Ovary (tissue), 9 donors: ENCODE measurements around the gene GRID1. TPM values are rescaled to one million over a fixed set of nuclear protein-coding genes. Genes with fewer than 3 reads are reported as not detected.

Source experiments
- DNase-seq, 5 donors: peaks; one replicate each; pipeline ENCODE4 v3.0.0-alpha.2; 2019 to 2020
- H3K27ac ChIP-seq, 2 donors: fragments of 200-600 bp; one replicate each; pipeline versions ENCODE4 v1.5.1 to v1.8.0; 2019 to 2022
- H3K27me3 ChIP-seq: fragments of 200-600 bp; one replicate; pipeline ENCODE4 v1.8.0; 2022
- H3K36me3 ChIP-seq: fragments of 200-600 bp; sonication (generic); one replicate; pipeline ENCODE4 v1.5.1; 2019
- H3K4me1 ChIP-seq: one replicate; pipeline ENCODE4 v1.8.1; 2013; ENCODE audit warnings: mild to moderate bottlenecking, moderate library complexity; ENCODE audit not compliant: insufficient read depth
- H3K4me3 ChIP-seq: fragments of 200-600 bp; sonication (generic); one replicate; pipeline ENCODE4 v1.5.1; 2017
- H3K9me3 ChIP-seq, 2 donors: fragments of 200-600 bp in 1 of 2; sonication (generic) in 1 of 2; one replicate each; pipeline versions ENCODE4 v1.5.1 to v1.8.1; 2013 to 2019; ENCODE audit warnings: mild to moderate bottlenecking in 1 of 2, moderate library complexity in 1 of 2
- EP300 ChIP-seq: sonication (generic); formaldehyde crosslinking; IDR thresholded peaks from one replicate; pipeline ENCODE4 v1.6.1; 2017; ENCODE audit warnings: antibody characterized with exemption
- POLR2A ChIP-seq: fragments of 450-650 bp; IDR thresholded peaks from one replicate; pipeline ENCODE4 v1.6.1; 2017; ENCODE audit warnings: antibody characterized with exemption, mild to moderate bottlenecking, moderate library complexity
- WGBS, 3 donors: extraction: QIAGEN DNeasy Blood & Tissue Kit in 1 of 3; methylation state at CpG; one replicate each; pipeline versions ENCODE4 v1.1.5 to v1.1.7; 2013 to 2017; 5-methylcytosine and 5-hydroxymethylcytosine counted together
- intact Hi-C, 4 donors: fragments of 100-400 bp; cut with DNase I; formaldehyde crosslinking; loops; one replicate each; pipeline versions ENCODE4 v1.11.0 to v1.15.1; 2022 to 2023
- polyA plus RNA-seq, 2 donors: library from polyadenylated mRNA; stranded (reverse); fragments of 200-250 nt in 1 of 2; fragments of 350-450 nt in 1 of 2; fragmentation: Illumina TruSeq in 1 of 2; extraction: RNeasy Lipid Tissue Mini Kit (QIAGEN cat#74804) in 1 of 2; gene quantifications; one replicate each; pipeline ENCODE4 v1.2.3, GENCODE V29; 2013 to 2014
- total RNA-seq, 7 donors: library from RNA; depleted of rRNA in 2 of 7; stranded (reverse); fragments of >200 nt in 2 of 7; fragmentation: NEBNext Ultra II Directional in 3 of 7; extraction: Animal tissue kit (Norgen Biotek cat#: 25700) in 3 of 7; gene quantifications; one replicate each; pipeline versions ENCODE4 v1.1.0 to v1.2.4, GENCODE V29; 2016 to 2023
- TF ChIP-seq, protein P1 (sequence below), 3 donors: fragments of 450-650 bp in 2 of 3; fragments of 200-600 bp in 1 of 3; IDR thresholded peaks; one replicate each; pipeline versions ENCODE4 v1.5.1 to v1.8.0; 2016 to 2022; ENCODE audit warnings: antibody characterized with exemption in 3 of 3, mild to moderate bottlenecking in 1 of 3
- donor health status: DM: no; HTN: no; CAD: no; lungs with moderate emphysema.
- donor health status: DM: no; HTN: no; CAD: no.
- donor health status: Bipolar disorder and iron deficiency.
- donor health status: DM: yes; HTN: yes; CAD: no.
- donor health status: DM: no; HTN: no; CAD: no.
- donor health status: DM: yes; HTN: yes; CAD: no.

Gene GRID1
- total and polyA plus RNA-seq, 9 donors, result 0.57 to 6.2 (median 1.8) TPM

DNA sequence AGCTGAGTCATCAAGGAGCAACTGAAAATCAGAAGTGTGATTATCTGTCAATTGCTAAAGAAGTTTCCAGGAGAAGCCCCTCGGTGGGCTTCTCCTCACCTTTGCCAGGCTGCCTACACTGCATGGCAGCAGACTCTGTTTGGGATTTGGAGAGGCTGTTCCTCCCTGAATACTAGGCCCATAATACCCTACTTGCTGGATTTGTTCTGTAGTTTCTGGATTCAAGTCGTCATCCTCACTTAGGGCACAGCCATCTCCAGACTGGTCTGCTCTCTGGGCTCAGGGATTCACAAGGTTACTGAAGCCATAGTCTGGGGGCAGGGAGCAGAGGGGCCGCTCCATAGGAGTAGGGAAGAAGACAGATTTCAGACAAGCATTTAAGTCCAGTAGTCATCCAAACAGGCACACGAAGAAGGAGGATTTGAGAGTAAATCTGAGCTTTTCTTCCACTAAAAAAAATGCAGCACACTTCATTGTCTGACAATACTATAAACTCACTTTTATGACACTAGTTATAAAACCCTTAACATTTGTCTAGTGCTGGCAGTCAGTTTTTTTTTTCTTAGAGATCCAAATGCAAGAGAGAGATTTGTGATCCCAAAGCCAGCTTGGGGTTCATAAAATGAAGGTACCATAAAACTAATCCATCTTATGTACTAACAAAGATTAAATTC lies 723.3 kb downstream of the GRID1 start:
- no peak overlapping the region for H3K27ac ChIP-seq

DNA sequence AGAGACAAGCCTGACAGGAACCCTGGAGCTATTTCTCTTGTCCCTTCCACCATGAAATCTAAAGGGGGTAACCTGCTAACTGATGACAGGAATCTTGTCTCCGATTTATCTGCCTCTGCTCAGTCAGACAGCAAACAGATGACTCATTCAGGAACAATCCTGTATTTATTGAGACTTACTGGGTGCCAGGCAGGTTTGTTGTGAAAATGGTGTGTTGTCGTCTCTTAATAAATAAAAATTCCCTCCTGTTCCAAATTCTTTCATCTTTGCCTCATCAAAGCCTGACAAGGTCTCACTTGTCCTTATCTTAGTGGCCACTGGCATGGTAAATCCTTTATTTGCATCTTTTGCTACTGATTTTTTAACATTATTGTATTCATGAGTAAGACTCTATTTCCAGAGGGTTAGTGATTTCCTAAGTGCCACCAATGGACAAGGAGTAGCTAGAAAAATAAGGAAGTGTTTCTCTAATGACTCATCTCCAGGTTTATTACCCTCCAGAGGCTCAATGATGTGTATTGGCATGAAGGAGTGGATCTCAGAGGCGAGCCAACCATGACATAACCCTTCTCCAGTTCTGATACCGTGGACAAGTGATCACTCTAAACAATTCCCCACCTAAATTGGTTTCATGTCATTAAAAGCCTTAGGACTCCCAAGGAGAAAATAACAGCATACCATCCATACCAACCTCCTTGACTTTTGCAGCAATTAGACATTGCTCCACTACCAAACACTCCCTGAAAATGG lies 724.0 kb downstream of the GRID1 start:
- intact Hi-C loops, result no loop called here
- no peak overlapping the region for H3K4me3 ChIP-seq
- H3K9me3 ChIP-seq, result no peaks in the 10 kb centered on the region
- H3K27ac ChIP-seq, result no peak overlapping the region
- no peak for DNase-seq
- no peaks in the 10 kb centered on the region for H3K27me3 ChIP-seq
- H3K36me3 ChIP-seq, result no peaks in the 10 kb centered on the region
- TF ChIP-seq, protein P1, sequence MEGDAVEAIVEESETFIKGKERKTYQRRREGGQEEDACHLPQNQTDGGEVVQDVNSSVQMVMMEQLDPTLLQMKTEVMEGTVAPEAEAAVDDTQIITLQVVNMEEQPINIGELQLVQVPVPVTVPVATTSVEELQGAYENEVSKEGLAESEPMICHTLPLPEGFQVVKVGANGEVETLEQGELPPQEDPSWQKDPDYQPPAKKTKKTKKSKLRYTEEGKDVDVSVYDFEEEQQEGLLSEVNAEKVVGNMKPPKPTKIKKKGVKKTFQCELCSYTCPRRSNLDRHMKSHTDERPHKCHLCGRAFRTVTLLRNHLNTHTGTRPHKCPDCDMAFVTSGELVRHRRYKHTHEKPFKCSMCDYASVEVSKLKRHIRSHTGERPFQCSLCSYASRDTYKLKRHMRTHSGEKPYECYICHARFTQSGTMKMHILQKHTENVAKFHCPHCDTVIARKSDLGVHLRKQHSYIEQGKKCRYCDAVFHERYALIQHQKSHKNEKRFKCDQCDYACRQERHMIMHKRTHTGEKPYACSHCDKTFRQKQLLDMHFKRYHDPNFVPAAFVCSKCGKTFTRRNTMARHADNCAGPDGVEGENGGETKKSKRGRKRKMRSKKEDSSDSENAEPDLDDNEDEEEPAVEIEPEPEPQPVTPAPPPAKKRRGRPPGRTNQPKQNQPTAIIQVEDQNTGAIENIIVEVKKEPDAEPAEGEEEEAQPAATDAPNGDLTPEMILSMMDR (IDR thresholded peaks at IDR 0.05), result no peak
- TF ChIP-seq POLR2A (no peak), EP300 (no peak)
- no peaks in the 10 kb centered on the region for H3K4me1 ChIP-seq
- 39 to 43% (median 42%) methylated on average over 4 of the region's 4 CpGs for WGBS, 3 donors

More for the DNA sequence above, 723.3 kb downstream of the GRID1 start:
- Histone ChIP-seq H3K4me1 (no peaks in the 10 kb centered on the region), H3K27me3 (no peaks in the 10 kb centered on the region), H3K36me3 (no peaks in the 10 kb centered on the region), H3K4me3 (no peak overlapping the region), H3K9me3 (no peaks in the 10 kb centered on the region)
- TF ChIP-seq POLR2A (no peak), EP300 (no peak)
- TF ChIP-seq, protein P1 (IDR thresholded peaks at IDR 0.05), result no peak
- intact Hi-C loops, result no loop called here
- WGBS, 3 donors, result 76 to 81% (median 79%) methylated on average over 4 of the region's 4 CpGs
- no peak for DNase-seq

DNA sequence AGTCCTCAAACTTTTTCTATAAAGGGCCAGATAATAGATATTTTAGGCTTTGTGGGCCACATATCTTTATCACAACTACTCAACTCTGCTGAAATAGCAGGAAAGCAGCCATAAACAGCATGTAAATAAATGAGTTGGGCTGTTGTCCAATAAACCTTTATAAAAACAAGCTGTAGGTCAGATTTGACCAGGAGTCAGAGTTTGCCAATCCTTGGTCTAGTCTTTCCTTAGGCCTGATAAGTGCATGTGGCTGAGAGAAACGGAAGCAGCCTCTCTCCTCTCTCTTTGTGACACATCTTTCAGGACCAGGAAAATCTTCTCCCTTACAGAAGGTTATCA lies 724.5 kb downstream of the GRID1 start:
- WGBS, 3 donors, result 49 to 69% (median 52%) methylated on average over 1 of the region's 1 CpG
- Histone ChIP-seq H3K27me3 (no peaks in the 10 kb centered on the region), H3K4me1 (no peaks in the 10 kb centered on the region), H3K4me3 (no peak overlapping the region), H3K36me3 (no peaks in the 10 kb centered on the region), H3K27ac (no peak overlapping the region), H3K9me3 (no peaks in the 10 kb centered on the region)
- DNase-seq, result no peak
- intact Hi-C loops, result no loop called here
- TF ChIP-seq POLR2A (no peak), EP300 (no peak)
- TF ChIP-seq, protein P1 (IDR thresholded peaks at IDR 0.05), result no peak

DNA sequence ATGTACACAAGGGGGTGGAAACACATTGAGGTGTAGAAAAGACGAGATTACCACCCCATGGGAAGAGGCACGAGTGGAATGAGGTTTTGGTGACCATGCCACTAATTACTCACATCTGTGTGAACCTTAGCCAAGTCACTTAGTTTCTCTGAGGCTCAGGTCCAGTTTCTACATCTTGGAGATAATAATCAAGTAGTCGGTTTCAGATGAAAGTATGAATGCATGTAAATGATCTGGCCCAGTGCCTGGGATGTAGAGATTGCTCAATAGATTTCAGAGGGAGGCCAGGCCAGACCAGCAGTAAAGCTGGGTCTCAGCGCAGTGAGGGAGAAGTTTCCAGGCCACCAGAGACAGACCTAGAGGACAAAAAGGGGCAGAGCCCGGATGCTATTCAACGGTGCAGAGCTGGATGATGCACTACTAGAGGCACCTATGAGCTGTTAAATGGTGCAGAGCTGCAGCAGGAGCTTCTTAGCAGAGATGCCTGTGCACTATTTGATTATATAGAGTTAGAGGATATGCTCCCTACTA lies 725.1 kb downstream of the GRID1 start:
- intact Hi-C loops, result no loop called here
- TF ChIP-seq EP300 (no peak), POLR2A (no peak)
- TF ChIP-seq, protein P1 (IDR thresholded peaks at IDR 0.05), result no peak
- no peaks in the 10 kb centered on the region for H3K36me3 ChIP-seq

More for the DNA sequence above, 725.1 kb downstream of the GRID1 start:
- Histone ChIP-seq H3K27me3 (no peaks in the 10 kb centered on the region), H3K9me3 (no peaks in the 10 kb centered on the region), H3K27ac (no peak overlapping the region), H3K4me3 (no peak overlapping the region), H3K4me1 (no peaks in the 10 kb centered on the region)
- no peak for DNase-seq
- 74 to 78% (median 77%) methylated on average over 6 of the region's 6 CpGs for WGBS, 3 donors
